ENCODE data around the gene MCC.
A peak's percentile ranks its signal among the peaks of the same experiment; 100 is the strongest.

The MCC gene

DNA sequence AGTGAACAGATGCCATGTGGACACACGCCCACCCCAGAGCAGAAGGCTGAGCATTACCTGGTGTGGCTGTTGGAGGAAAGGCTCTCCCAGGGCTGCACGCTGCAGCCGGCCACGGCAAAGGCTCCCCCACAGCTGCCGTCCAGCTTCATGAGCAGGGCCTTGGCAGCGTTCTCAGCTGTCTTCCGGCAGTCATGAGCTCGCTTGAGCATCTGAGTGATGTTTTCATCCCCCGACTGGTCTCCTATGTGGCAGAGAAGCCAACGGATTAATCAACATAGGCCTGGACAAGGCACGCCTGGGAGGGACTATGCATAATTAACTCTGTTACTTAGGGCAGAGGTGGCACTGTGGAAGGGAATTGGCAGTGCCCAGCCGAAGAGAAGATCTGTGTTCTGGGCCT is 424.3 kb downstream of the MCC start:
- H3K9me3 ChIP-seq (replicated peaks; ENCODE audit: insufficient read depth, low read length) = no peaks in the 10 kb centered on the region
- no peaks in the 10 kb centered on the region for H3K9me2 ChIP-seq (replicated peaks; ENCODE audit: insufficient read depth, low read length)
- H2AFZ ChIP-seq (ENCODE audit: low read length) = no peak overlapping the region
- no peak overlapping the region for H3K4me3 ChIP-seq (ENCODE audit: low read length)
- H3K36me3 ChIP-seq (replicated peaks; ENCODE audit: insufficient read depth, low read length) = 0 out of 2 replicates have a peak, but pooled peaks cover 12% of the 10 kb centered on the region
- peaks cover 24% of the 10 kb centered on the region for H3F3A ChIP-seq (ENCODE audit: insufficient read depth, low read length)
- H3K27me3 ChIP-seq (replicated peaks; ENCODE audit: insufficient read depth, low read length) = no peaks in the 10 kb centered on the region
- peaks cover 62% of the 10 kb centered on the region for H3K4me1 ChIP-seq (ENCODE audit: low read length)
- no peak for DNase-seq
- H3K4me2 ChIP-seq (ENCODE audit: low read depth, low read length) = no peak overlapping the region
- H3K9ac ChIP-seq (ENCODE audit: low read length) = no peak overlapping the region
- H3K79me2 ChIP-seq (ENCODE audit: low read length) = peaks cover 34% of the 10 kb centered on the region
- TF ChIP-seq EZH2phosphoT487 (IDR thresholded peaks at IDR 0.05; ENCODE audit: low read length) (no peak), EZH2 (optimal IDR thresholded peaks at IDR 0.05; ENCODE audit: low read depth, low read length) (no peak)
- TF ChIP-seq, protein P1, sequence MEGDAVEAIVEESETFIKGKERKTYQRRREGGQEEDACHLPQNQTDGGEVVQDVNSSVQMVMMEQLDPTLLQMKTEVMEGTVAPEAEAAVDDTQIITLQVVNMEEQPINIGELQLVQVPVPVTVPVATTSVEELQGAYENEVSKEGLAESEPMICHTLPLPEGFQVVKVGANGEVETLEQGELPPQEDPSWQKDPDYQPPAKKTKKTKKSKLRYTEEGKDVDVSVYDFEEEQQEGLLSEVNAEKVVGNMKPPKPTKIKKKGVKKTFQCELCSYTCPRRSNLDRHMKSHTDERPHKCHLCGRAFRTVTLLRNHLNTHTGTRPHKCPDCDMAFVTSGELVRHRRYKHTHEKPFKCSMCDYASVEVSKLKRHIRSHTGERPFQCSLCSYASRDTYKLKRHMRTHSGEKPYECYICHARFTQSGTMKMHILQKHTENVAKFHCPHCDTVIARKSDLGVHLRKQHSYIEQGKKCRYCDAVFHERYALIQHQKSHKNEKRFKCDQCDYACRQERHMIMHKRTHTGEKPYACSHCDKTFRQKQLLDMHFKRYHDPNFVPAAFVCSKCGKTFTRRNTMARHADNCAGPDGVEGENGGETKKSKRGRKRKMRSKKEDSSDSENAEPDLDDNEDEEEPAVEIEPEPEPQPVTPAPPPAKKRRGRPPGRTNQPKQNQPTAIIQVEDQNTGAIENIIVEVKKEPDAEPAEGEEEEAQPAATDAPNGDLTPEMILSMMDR (IDR thresholded peaks at IDR 0.05; ENCODE audit: low read length) = no peak
- H3K27ac ChIP-seq (ENCODE audit: low read length) = peak overlapping the region; percentile 84; the same call in 1 of the 2 replicates
- H4K20me1 ChIP-seq (ENCODE audit: insufficient read depth, low read length) = no peaks in the 10 kb centered on the region

DNA sequence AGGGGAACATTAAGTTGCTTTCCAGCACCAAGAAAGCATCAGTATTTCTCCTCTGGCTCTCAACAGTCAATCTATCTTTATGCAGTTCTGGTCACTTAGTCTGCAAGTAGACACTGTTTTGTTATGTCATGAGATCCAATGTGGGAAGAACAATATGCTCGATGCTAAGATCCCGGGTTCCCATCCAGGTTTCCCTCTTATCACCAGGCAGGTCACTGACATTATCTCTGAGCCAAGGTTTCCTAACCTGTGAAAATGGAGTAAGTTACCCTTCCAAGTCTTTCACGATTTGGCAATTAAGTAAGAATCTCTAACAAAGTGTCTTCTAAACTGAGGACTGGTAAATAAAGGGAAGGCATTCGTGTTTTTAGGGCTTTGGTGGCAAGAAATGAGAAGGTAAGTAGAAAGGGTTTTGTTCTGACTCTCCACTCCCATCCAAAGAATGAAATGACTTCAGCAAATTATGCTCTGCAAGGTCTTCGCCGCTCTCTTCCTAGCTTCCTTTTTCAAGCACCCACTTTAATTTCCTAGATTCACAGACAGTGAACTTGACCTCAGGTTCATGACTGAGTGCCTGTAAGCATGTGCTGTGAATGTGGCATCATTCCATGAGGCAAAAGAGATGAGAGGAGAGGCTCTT is 425.3 kb downstream of the MCC start:
- no peaks in the 10 kb centered on the region for H3K9me3 ChIP-seq (replicated peaks; ENCODE audit: insufficient read depth, low read length)
- H3K27ac ChIP-seq (ENCODE audit: low read length) = peak overlapping the region; percentile 84
- H3K9me2 ChIP-seq (replicated peaks; ENCODE audit: insufficient read depth, low read length) = no peaks in the 10 kb centered on the region
- H4K20me1 ChIP-seq (ENCODE audit: insufficient read depth, low read length) = no peaks in the 10 kb centered on the region
- 0 out of 2 replicates have a peak overlapping the region, but pooled peaks have one; percentile 5 for H3K4me3 ChIP-seq (ENCODE audit: low read length)
- peaks cover 24% of the 10 kb centered on the region for H3F3A ChIP-seq (ENCODE audit: insufficient read depth, low read length)
- no peaks in the 10 kb centered on the region for H3K27me3 ChIP-seq (replicated peaks; ENCODE audit: insufficient read depth, low read length)
- peak overlapping the region; percentile 35; the same call in 1 of the 2 replicates for H3K9ac ChIP-seq (ENCODE audit: low read length)
- TF ChIP-seq, protein P1 (IDR thresholded peaks at IDR 0.05; ENCODE audit: low read length) = no peak
- no peak overlapping the region for H2AFZ ChIP-seq (ENCODE audit: low read length)
- peak overlapping the region; percentile 62 for H3K4me2 ChIP-seq (ENCODE audit: low read depth, low read length)
- DNase-seq = no peak
- peaks cover 62% of the 10 kb centered on the region for H3K4me1 ChIP-seq (ENCODE audit: low read length)
- H3K36me3 ChIP-seq (replicated peaks; ENCODE audit: insufficient read depth, low read length) = 0 out of 2 replicates have a peak, but pooled peaks cover 12% of the 10 kb centered on the region
- peaks cover 28% of the 10 kb centered on the region for H3K79me2 ChIP-seq (ENCODE audit: low read length)

DNA sequence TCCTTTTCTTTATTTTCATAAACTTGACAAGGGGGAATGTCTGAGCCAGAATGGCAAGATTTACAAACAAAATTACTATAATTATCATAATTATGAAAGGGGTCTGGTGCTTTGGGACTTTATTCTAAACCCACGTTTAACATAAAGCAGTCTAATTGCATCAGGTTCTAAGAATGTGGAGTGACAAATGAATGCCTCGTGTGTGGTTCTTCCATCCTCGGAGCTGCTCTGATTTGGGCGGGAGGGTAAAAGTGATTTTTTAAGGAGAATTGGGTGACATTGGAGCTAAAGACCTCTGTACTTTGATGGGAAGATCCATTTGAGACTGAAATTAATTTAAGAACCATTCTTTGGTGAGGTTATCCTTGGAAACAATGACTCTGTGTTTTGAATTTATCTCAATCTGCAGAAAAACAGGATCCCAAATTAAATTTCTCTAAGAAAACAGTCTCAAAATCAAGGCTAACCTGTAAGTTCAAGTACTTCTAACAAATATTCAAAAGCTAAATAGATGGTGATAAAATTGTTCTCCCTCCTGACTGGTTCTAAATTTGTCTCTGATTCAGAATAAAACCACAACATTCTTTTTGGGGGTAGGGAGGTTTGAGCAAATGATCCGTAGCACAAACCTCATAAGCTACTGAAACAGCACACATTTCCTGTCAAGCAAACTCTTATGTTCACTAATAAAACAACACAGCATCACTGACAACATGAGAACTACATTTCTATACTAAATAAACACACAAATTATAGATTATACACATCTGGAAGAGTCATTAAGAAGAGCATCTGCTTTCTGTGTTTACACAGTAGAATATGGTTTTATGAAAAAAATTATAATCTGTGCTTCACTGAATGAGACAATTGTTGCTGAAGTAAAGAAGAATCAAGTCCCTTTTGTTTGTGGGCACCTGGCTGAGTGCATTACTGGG is 426.1 kb downstream of the MCC start:
- TF ChIP-seq, protein P1 (IDR thresholded peaks at IDR 0.05; ENCODE audit: low read length) = no peak
- TF ChIP-seq EZH2 (optimal IDR thresholded peaks at IDR 0.05; ENCODE audit: low read depth, low read length) = no peak
- no peak for TF ChIP-seq EZH2phosphoT487 (IDR thresholded peaks at IDR 0.05; ENCODE audit: low read length)
- H3K4me1 ChIP-seq (ENCODE audit: low read length) = peaks cover 62% of the 10 kb centered on the region

More for the DNA sequence above, 426.1 kb downstream of the MCC start:
- DNase-seq = peak; percentile 83
- Histone ChIP-seq H2AFZ (ENCODE audit: low read length) (no peak overlapping the region), H3K27ac (ENCODE audit: low read length) (peak overlapping the region; percentile 84), H4K20me1 (ENCODE audit: insufficient read depth, low read length) (no peaks in the 10 kb centered on the region), H3K9ac (ENCODE audit: low read length) (peak overlapping the region; percentile 35; the same call in 1 of the 2 replicates), H3K4me2 (ENCODE audit: low read depth, low read length) (peak overlapping the region; percentile 62), H3K9me3 (replicated peaks; ENCODE audit: insufficient read depth, low read length) (no peaks in the 10 kb centered on the region), H3F3A (ENCODE audit: insufficient read depth, low read length) (peaks cover 24% of the 10 kb centered on the region), H3K36me3 (replicated peaks; ENCODE audit: insufficient read depth, low read length) (0 out of 2 replicates have a peak, but pooled peaks cover 12% of the 10 kb centered on the region), H3K9me2 (replicated peaks; ENCODE audit: insufficient read depth, low read length) (no peaks in the 10 kb centered on the region), H3K79me2 (ENCODE audit: low read length) (peaks cover 28% of the 10 kb centered on the region), H3K27me3 (replicated peaks; ENCODE audit: insufficient read depth, low read length) (no peaks in the 10 kb centered on the region), H3K4me3 (ENCODE audit: low read length) (0 out of 2 replicates have a peak overlapping the region, but pooled peaks have one; percentile 5)

All from MM.1S (cell line).